Neural progenitor cell (in vitro differentiated cells): ENCODE results near the gene TMEM248. TPM values are rescaled to one million over a fixed set of nuclear protein-coding genes. Genes with fewer than 3 reads are reported as not detected.
"Not testable (repeated sequence)": the region's sequence is repeated elsewhere in the genome, so short reads cannot be mapped to it uniquely, and the experiment has no call there.

Experiments used
- DNase-seq: peaks from one replicate; pipeline ENCODE4 v3.0.0-alpha.2; 2016; ENCODE audit warnings: low spot score
- H2AFZ ChIP-seq: fragments of 200-600 bp; sonication (generic); replicated peaks from 2 replicates; pipeline ENCODE4 v1.6.1; 2016; ENCODE audit warnings: antibody characterized with exemption
- H3F3A ChIP-seq: fragments of 200-600 bp; sonication (generic); 2 replicates; pipeline ENCODE4 v1.6.1; 2016; ENCODE audit warnings: antibody characterized with exemption, low read depth
- H3K27ac ChIP-seq: fragments of 200-600 bp; sonication (generic); 2 replicates; pipeline ENCODE4 v1.5.1; 2016; ENCODE audit warnings: mild to moderate bottlenecking
- H3K27me3 ChIP-seq: fragments of 200-600 bp; sonication (generic); 2 replicates; pipeline ENCODE4 v1.6.1; 2016; ENCODE audit warnings: mild to moderate bottlenecking, moderate library complexity
- H3K36me3 ChIP-seq: fragments of 200-600 bp; sonication (generic); 2 replicates; pipeline ENCODE4 v1.5.1; 2016
- H3K4me1 ChIP-seq: fragments of 200-600 bp; sonication (generic); 2 replicates; pipeline ENCODE4 v1.6.1; 2016; ENCODE audit warnings: mixed run types
- H3K4me2 ChIP-seq: fragments of 200-600 bp; sonication (generic); 2 replicates; pipeline ENCODE4 v1.6.1; 2016
- H3K4me3 ChIP-seq: fragments of 200-600 bp; sonication (generic); 2 replicates; pipeline ENCODE4 v1.5.1; 2016
- H3K79me2 ChIP-seq: fragments of 200-600 bp; sonication (generic); 2 replicates; pipeline ENCODE4 v1.6.1; 2016; ENCODE audit warnings: low read depth
- H3K9ac ChIP-seq: fragments of 200-600 bp; sonication (generic); 2 replicates; pipeline ENCODE4 v1.6.1; 2016
- H3K9me3 ChIP-seq: fragments of 200-600 bp; sonication (generic); 2 replicates; pipeline ENCODE4 v1.5.1; 2016; ENCODE audit warnings: low read depth
- H4K20me1 ChIP-seq: fragments of 200-600 bp; sonication (generic); 2 replicates; pipeline ENCODE4 v1.6.1; 2016; ENCODE audit warnings: low read depth
- H3K27ac Mint-ChIP-seq: 3 replicates; pipeline ENCODE4 v1.8.0; 2021; ENCODE audit warnings: mixed read lengths
- H3K27me3 Mint-ChIP-seq: 2 replicates; pipeline ENCODE4 v1.8.0; 2022; ENCODE audit warnings: low read depth, mild to moderate bottlenecking, inconsistent platforms, moderate library complexity, mixed read lengths; ENCODE audit not compliant: insufficient read depth
- H3K36me3 Mint-ChIP-seq: 3 replicates; pipeline ENCODE4 v1.8.0; 2021; ENCODE audit warnings: mixed read lengths
- H3K4me1 Mint-ChIP-seq: 3 replicates; pipeline ENCODE4 v1.8.0; 2021; ENCODE audit warnings: mixed read lengths
- H3K4me3 Mint-ChIP-seq: 3 replicates; pipeline ENCODE4 v1.8.0; 2021; ENCODE audit warnings: mild to moderate bottlenecking, moderate library complexity, mixed read lengths
- H3K9me3 Mint-ChIP-seq: 3 replicates; pipeline ENCODE4 v1.8.0; 2020; ENCODE audit warnings: mixed read lengths
- EZH2 ChIP-seq: fragments of 200-600 bp; sonication (generic); IDR thresholded peaks from 2 replicates; pipeline ENCODE4 v1.6.1; 2017; ENCODE audit warnings: antibody characterized with exemption, mild to moderate bottlenecking, moderate library complexity
- EZH2phosphoT487 ChIP-seq: fragments of 200-600 bp; sonication (generic); IDR thresholded peaks from 2 replicates; pipeline ENCODE4 v1.6.1; 2017; ENCODE audit warnings: antibody characterized with exemption
- total RNA-seq: library from RNA; depleted of rRNA; stranded (reverse); fragments of >200 nt; gene quantifications from 2 replicates; pipeline ENCODE4 v1.2.3, GENCODE V29; 2015; ENCODE audit warnings: low replicate concordance
- TF ChIP-seq, protein P1 (sequence below): fragments of 200-600 bp; sonication (generic); IDR thresholded peaks from 2 replicates; pipeline ENCODE4 v1.5.1; 2017; ENCODE audit warnings: antibody characterized with exemption, mild to moderate bottlenecking

The TMEM248 gene, protein sequence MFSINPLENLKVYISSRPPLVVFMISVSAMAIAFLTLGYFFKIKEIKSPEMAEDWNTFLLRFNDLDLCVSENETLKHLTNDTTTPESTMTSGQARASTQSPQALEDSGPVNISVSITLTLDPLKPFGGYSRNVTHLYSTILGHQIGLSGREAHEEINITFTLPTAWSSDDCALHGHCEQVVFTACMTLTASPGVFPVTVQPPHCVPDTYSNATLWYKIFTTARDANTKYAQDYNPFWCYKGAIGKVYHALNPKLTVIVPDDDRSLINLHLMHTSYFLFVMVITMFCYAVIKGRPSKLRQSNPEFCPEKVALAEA
- 59.9 and 75.6 TPM in 2 replicates for total RNA-seq

DNA sequence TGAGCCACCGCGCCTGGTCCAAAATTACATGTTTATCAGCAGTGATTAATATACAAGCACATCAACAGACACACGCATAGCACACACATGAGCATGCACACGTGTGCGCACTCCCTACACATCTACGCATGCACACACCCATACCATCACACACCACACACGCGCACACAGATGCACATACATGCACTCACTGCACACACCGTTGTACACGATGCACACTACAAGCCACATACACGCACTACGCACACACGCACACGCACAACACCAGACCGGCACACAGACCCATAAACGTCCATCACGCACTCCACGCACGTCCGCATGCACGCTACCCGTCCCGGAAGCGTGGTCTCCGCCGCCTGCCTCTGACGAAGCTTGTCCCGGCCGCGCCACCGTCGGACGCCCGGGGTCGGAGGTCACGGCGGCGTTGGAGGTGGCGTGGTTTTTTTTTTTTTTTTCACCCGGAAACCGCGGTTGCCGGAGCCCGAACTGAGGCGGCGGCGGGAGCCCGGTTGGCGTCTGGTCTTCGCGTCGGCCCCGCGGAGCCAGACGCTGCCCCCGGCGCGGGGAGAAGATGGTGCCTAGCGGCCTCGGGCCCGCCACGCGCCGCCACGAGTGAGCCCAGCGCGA lies at the start of gene TMEM248:
Gene TMEM248 (plus strand): TSS at position 457 of the 627 bp plus-strand sequence. CDS start 20,641 bp downstream, outside the sequence.
- no peak for TF ChIP-seq EZH2
- TF ChIP-seq EZH2phosphoT487 = no peak
- TF ChIP-seq, protein P1, sequence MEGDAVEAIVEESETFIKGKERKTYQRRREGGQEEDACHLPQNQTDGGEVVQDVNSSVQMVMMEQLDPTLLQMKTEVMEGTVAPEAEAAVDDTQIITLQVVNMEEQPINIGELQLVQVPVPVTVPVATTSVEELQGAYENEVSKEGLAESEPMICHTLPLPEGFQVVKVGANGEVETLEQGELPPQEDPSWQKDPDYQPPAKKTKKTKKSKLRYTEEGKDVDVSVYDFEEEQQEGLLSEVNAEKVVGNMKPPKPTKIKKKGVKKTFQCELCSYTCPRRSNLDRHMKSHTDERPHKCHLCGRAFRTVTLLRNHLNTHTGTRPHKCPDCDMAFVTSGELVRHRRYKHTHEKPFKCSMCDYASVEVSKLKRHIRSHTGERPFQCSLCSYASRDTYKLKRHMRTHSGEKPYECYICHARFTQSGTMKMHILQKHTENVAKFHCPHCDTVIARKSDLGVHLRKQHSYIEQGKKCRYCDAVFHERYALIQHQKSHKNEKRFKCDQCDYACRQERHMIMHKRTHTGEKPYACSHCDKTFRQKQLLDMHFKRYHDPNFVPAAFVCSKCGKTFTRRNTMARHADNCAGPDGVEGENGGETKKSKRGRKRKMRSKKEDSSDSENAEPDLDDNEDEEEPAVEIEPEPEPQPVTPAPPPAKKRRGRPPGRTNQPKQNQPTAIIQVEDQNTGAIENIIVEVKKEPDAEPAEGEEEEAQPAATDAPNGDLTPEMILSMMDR = no peak
- Histone ChIP-seq H3F3A (peaks cover 11% of the 10 kb centered on the region), H3K4me1 (peaks cover 6% of the 10 kb centered on the region), H3K36me3 (no peaks in the 10 kb centered on the region), H3K9ac (peak within 1 kb of the TSS; percentile 86), H4K20me1 (peaks cover 19% of the 10 kb centered on the region), H3K27ac (no peak within 1 kb of the TSS), H2AFZ (peak within 1 kb of the TSS; percentile 66), H3K4me3 (peak within 1 kb of the TSS; percentile 70), H3K9me3 (no peaks in the 10 kb centered on the region), H3K4me2 (peak within 1 kb of the TSS; percentile 81), H3K27me3 (no peaks in the 10 kb centered on the region), H3K79me2 (peaks cover 57% of the 10 kb centered on the region)
- Mint-ChIP-seq H3K9me3 (peaks cover 3% of the 10 kb centered on the region), H3K4me1 (peaks cover 15% of the 10 kb centered on the region), H3K4me3 (peak within 1 kb of the TSS; percentile 100), H3K27ac (peak within 1 kb of the TSS; percentile 99), H3K27me3 (peaks cover 5% of the 10 kb centered on the region), H3K36me3 (peaks cover 9% of the 10 kb centered on the region)
- peak; percentile 83 for DNase-seq

DNA sequence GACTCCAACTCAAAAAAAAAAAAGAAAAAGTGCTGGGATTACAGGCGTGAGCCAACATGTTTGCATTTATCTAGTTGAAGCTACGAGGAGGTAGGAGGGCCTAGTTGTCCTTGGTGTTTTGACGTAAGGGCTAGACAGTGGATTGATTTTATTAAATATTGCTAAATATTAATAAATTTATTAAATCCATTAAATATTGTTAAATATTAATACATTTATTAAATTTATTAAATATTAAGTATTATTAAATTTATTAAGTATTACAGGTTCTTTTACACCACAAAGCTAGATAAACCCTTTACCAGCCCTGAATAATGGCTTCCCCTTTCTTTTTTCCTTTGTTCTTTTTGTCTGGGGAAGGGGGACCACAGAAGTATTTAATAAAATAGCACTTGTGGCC lies 47.5 kb upstream of the TMEM248 start:
- no peaks in the 10 kb centered on the region for H3K36me3 ChIP-seq
- DNase-seq = no peak
- H4K20me1 ChIP-seq = no peaks in the 10 kb centered on the region
- TF ChIP-seq EZH2 = no peak
- TF ChIP-seq EZH2phosphoT487 = no peak
- TF ChIP-seq, protein P1 = no peak
- H2AFZ ChIP-seq = no peak overlapping the region
- no peak overlapping the region for H3K9ac ChIP-seq
- H3K27ac Mint-ChIP-seq = no peak overlapping the region
- H3K4me1 Mint-ChIP-seq = no peaks in the 10 kb centered on the region
- H3K4me3 Mint-ChIP-seq = no peak overlapping the region
- no peaks in the 10 kb centered on the region for H3K9me3 ChIP-seq
- H3F3A ChIP-seq = no peaks in the 10 kb centered on the region
- no peaks in the 10 kb centered on the region for H3K9me3 Mint-ChIP-seq
- no peaks in the 10 kb centered on the region for H3K4me1 ChIP-seq
- no peaks in the 10 kb centered on the region for H3K79me2 ChIP-seq
- H3K27me3 ChIP-seq = no peaks in the 10 kb centered on the region
- no peak overlapping the region for H3K4me2 ChIP-seq
- no peak overlapping the region for H3K4me3 ChIP-seq
- H3K27me3 Mint-ChIP-seq = peaks cover 2% of the 10 kb centered on the region
- H3K27ac ChIP-seq = no peak overlapping the region
- H3K36me3 Mint-ChIP-seq = peaks cover 10% of the 10 kb centered on the region

DNA sequence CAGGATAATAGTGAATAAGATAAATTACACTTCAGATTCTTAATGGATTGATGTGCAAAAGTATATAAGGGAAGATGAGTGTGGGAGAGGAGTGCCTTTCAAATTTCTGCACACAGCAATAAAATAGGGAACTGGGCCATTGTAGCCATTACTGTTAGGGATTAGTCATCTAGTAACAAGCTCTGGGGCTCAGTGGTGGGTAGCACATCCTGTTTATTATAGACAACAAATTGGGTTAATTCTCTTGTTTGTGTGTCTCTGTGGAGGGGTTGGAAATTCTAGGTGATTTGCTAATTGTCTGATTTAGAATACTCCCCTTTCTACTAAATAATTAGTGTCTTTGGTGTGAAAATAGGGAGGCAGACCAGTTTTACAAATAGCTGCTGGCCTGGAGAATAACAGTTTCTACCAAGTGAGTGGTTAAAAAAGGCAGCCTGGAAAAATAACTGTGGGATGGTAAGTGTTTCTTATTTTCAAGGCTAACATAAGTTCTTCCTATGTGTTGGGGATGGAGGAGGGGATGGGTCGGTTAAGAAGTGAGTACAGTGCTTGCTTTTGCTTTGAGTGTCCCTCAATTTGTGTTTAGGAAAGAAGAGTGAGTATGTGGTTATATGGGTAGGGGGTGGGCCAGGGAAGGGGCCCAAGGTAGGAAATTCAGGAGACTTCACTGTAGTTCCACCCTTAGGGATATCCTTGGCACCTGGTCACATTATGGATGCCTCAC lies 43.3 kb upstream of the TMEM248 start:
- Histone ChIP-seq H3K4me2 (no peak overlapping the region), H3K36me3 (no peaks in the 10 kb centered on the region), H3K27ac (no peak overlapping the region), H3K9ac (no peak overlapping the region), H3K4me1 (no peaks in the 10 kb centered on the region), H3K9me3 (no peaks in the 10 kb centered on the region), H2AFZ (no peak overlapping the region), H3K4me3 (no peak overlapping the region), H3F3A (no peaks in the 10 kb centered on the region), H3K79me2 (no peaks in the 10 kb centered on the region), H4K20me1 (no peaks in the 10 kb centered on the region), H3K27me3 (no peaks in the 10 kb centered on the region)
- no peak for DNase-seq
- H3K27me3 Mint-ChIP-seq = no peaks in the 10 kb centered on the region
- H3K36me3 Mint-ChIP-seq = no peaks in the 10 kb centered on the region
- H3K4me1 Mint-ChIP-seq = no peaks in the 10 kb centered on the region
- no peak overlapping the region for H3K27ac Mint-ChIP-seq
- no peaks in the 10 kb centered on the region for H3K9me3 Mint-ChIP-seq
- no peak overlapping the region for H3K4me3 Mint-ChIP-seq
- TF ChIP-seq EZH2 (no peak), EZH2phosphoT487 (no peak)
- TF ChIP-seq, protein P1 = no peak

- not testable (repeated sequence) for H3K4me1 Mint-ChIP-seq, H3K4me3 Mint-ChIP-seq, H3K4me1 ChIP-seq, H3K9me3 Mint-ChIP-seq, H3K27ac ChIP-seq, H3F3A ChIP-seq, H3K36me3 ChIP-seq, H4K20me1 ChIP-seq, DNase-seq, H3K36me3 Mint-ChIP-seq, H3K27me3 ChIP-seq, H3K27me3 Mint-ChIP-seq, H3K4me2 ChIP-seq, H3K79me2 ChIP-seq, H3K4me3 ChIP-seq, H3K9me3 ChIP-seq, H3K27ac Mint-ChIP-seq, H3K9ac ChIP-seq, H2AFZ ChIP-seq
Measured at GRCh38 chr7:66878301-66878685, 42.7 kb upstream of the TMEM248 start.
